Gastrocnemius medialis (tissue), 4 donors: Measurements from ENCODE around the gene SLC39A3. TPM values are rescaled to one million over a fixed set of nuclear protein-coding genes. Genes with fewer than 3 reads are reported as not detected.

Experiments
- ATAC-seq, 2 donors: fragments of 150-250 bp; one replicate each; pipeline ENCODE4 v1.9.1; 2016
- DNase-seq, 2 donors: peaks; one replicate each; pipeline ENCODE4 v3.0.0-alpha.2; 2019
- H3K27ac ChIP-seq, 4 donors: fragments of 200-600 bp; sonication (generic); 1 replicate in 1 of 4; 2 replicates in 3 of 4; pipeline ENCODE4 v1.5.1; 2016 to 2018; ENCODE audit warnings: mild to moderate bottlenecking in 2 of 4, moderate library complexity in 1 of 4
- H3K27me3 ChIP-seq, 3 donors: fragments of 200-600 bp; sonication (generic) in 2 of 3; 1 replicate in 1 of 3; 2 replicates in 2 of 3; pipeline versions ENCODE4 v1.5.1 to v1.6.0; 2016 to 2019; ENCODE audit warnings: mild to moderate bottlenecking in 1 of 3, moderate library complexity in 1 of 3
- H3K36me3 ChIP-seq, 2 donors: fragments of 200-600 bp; sonication (generic) in 1 of 2; one replicate each; pipeline ENCODE4 v1.5.1; 2017 to 2018
- H3K4me1 ChIP-seq, 2 donors: fragments of 200-600 bp; sonication (generic) in 1 of 2; one replicate each; pipeline ENCODE4 v1.5.1; 2016 to 2017; ENCODE audit warnings: mild to moderate bottlenecking in 2 of 2
- H3K4me3 ChIP-seq, 4 donors: fragments of 200-600 bp; sonication (generic) in 3 of 4; 1 replicate in 1 of 4; 2 replicates in 3 of 4; pipeline ENCODE4 v1.5.1; 2016 to 2019; ENCODE audit warnings: mild to moderate bottlenecking in 2 of 4
- H3K9me3 ChIP-seq, 3 donors: fragments of 200-600 bp; sonication (generic) in 2 of 3; 1 replicate in 1 of 3; 2 replicates in 2 of 3; pipeline ENCODE4 v1.5.1; 2016 to 2019
- POLR2A ChIP-seq, 2 donors: fragments of 450-650 bp; IDR thresholded peaks; one replicate each; pipeline ENCODE4 v1.6.1; 2017; ENCODE audit warnings: antibody characterized with exemption in 2 of 2, mild to moderate bottlenecking in 2 of 2, moderate library complexity in 2 of 2
- in situ Hi-C, 4 donors: fragments of 200-750 bp; cut with MboI; loops; one replicate each; pipeline versions ENCODE4 v1.15.0 to v1.8.0; 2017; ENCODE audit warnings: low sequenced_read_pairs in 4 of 4
- intact Hi-C: fragments of 100-400 bp; cut with DNase I; formaldehyde crosslinking; loops from one replicate; pipeline ENCODE4 v1.15.1; 2023; ENCODE audit warnings: low total_unique reads
- total RNA-seq, 4 donors: library from RNA; depleted of rRNA; stranded (reverse); fragments of >200 nt; gene quantifications; one replicate each; pipeline versions ENCODE4 v1.1.0 to v1.2.3, GENCODE V29; 2016
- TF ChIP-seq, protein P1 (sequence below), 5 experiments: fragments of 450-650 bp in 3 of 5; fragments of 200-600 bp in 2 of 5; sonication (generic) in 2 of 5; IDR thresholded peaks in 4 of 5; conservative IDR thresholded peaks in 1 of 5; 1 replicate in 4 of 5; 2 replicates in 1 of 5; pipeline ENCODE4 v1.5.1; 2016 to 2019; ENCODE audit warnings: antibody characterized with exemption in 5 of 5, mild to moderate bottlenecking in 3 of 5, moderate library complexity in 3 of 5

Gene SLC39A3
- total RNA-seq, 4 donors from 2014 or later = 23.1 to 60.9 (median 27.1) TPM

DNA sequence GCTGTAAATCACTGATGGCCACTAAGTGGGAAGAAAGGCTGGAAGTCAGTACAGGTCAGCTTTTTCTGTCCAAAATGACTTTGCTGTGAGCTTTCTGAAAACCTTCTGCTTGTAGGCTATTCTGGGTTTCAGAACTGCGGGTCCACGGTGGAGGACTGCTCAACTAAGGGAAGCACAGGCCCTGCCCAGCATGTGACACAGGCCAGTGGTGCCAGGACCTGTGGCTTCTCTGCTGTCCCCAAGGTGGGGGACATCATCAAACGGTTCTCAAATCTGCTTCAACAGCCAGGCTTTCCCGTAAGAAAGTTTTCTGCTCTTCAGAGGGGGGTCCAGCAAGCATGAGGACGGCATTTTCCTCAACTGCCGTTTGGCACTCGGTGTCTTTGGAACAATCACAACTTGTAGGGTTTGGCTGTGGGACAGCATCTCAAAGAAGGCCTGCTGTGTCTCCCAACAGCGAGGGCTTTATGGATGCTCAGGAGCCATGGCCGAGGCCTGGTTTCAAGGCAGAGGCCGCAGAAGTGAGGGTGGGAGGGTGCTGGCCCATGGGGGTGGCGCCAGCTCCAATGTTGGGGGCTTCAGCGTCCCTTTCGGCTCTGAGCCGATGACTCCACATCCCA, 39.4 kb upstream of the SLC39A3 start:
- peaks cover 63 to 78% of the 10 kb centered on the region in 2 donors for H3K4me1 ChIP-seq
- H3K27ac ChIP-seq = peak overlapping the region; percentile 41 to 84 (median 52)
- no peak for DNase-seq
- TF ChIP-seq, protein P1, sequence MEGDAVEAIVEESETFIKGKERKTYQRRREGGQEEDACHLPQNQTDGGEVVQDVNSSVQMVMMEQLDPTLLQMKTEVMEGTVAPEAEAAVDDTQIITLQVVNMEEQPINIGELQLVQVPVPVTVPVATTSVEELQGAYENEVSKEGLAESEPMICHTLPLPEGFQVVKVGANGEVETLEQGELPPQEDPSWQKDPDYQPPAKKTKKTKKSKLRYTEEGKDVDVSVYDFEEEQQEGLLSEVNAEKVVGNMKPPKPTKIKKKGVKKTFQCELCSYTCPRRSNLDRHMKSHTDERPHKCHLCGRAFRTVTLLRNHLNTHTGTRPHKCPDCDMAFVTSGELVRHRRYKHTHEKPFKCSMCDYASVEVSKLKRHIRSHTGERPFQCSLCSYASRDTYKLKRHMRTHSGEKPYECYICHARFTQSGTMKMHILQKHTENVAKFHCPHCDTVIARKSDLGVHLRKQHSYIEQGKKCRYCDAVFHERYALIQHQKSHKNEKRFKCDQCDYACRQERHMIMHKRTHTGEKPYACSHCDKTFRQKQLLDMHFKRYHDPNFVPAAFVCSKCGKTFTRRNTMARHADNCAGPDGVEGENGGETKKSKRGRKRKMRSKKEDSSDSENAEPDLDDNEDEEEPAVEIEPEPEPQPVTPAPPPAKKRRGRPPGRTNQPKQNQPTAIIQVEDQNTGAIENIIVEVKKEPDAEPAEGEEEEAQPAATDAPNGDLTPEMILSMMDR (IDR thresholded peaks at IDR 0.05 in 4 of 5, conservative IDR thresholded peaks at IDR 0.05 in 1 of 5) = no peak
- TF ChIP-seq POLR2A (IDR thresholded peaks at IDR 0.05) = no peak
- no peaks in the 10 kb centered on the region for H3K9me3 ChIP-seq
- in situ Hi-C loops (no loop called here), intact Hi-C loops (no loop called here)
- ATAC-seq = no peak
- H3K4me3 ChIP-seq = no peak overlapping the region
- no peaks in the 10 kb centered on the region for H3K27me3 ChIP-seq
- no peaks in the 10 kb centered on the region for H3K36me3 ChIP-seq

DNA sequence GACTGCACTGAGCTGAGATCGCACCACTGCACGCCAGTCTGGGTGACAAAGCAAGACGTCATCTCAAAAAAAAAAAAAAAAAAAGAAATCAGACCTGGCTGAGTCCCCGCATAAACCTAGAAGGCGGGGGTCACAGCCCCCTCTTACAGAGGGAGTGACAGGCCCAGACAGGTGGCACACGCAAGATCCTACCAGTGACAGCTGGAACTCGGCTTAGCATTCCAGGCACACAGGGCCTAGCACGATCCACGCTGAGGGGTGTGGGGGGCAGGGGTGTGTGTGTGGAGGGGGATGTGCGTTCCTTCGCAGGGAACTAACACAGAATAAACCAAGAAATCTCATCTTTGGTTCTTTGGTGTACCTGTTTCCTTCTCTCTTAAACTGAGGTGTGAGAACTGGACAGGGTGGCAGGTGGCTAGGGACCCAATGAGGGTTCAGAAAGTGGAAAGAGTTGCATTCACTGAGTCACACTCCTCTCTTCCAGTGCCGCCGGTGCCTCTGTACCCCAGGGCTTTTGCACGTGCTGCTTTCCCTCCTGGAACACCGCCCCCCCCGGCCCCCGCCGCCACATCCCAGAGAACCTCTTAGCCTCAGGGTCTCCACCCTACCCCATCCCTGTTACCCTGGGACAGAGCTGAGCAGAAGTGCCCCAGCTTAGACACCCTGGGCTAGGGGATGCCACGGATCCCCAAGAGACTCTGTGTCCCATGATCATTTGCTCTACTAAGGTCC, 38.3 kb upstream of the SLC39A3 start:
- TF ChIP-seq POLR2A (IDR thresholded peaks at IDR 0.05) = no peak
- TF ChIP-seq, protein P1 (IDR thresholded peaks at IDR 0.05 in 4 of 5, conservative IDR thresholded peaks at IDR 0.05 in 1 of 5) = no peak
- Histone ChIP-seq H3K4me3 (no peak overlapping the region), H3K36me3 (no peaks in the 10 kb centered on the region), H3K4me1 (peaks cover 58 to 75% of the 10 kb centered on the region in 2 donors), H3K9me3 (no peaks in the 10 kb centered on the region), H3K27me3 (no peaks in the 10 kb centered on the region), H3K27ac (peak overlapping the region in 3 of 4 donors; percentile 44 to 84 (median 60))
- ATAC-seq (no peak), DNase-seq (no peak)
- in situ Hi-C loops = no loop called here
- intact Hi-C loops = no loop called here

DNA sequence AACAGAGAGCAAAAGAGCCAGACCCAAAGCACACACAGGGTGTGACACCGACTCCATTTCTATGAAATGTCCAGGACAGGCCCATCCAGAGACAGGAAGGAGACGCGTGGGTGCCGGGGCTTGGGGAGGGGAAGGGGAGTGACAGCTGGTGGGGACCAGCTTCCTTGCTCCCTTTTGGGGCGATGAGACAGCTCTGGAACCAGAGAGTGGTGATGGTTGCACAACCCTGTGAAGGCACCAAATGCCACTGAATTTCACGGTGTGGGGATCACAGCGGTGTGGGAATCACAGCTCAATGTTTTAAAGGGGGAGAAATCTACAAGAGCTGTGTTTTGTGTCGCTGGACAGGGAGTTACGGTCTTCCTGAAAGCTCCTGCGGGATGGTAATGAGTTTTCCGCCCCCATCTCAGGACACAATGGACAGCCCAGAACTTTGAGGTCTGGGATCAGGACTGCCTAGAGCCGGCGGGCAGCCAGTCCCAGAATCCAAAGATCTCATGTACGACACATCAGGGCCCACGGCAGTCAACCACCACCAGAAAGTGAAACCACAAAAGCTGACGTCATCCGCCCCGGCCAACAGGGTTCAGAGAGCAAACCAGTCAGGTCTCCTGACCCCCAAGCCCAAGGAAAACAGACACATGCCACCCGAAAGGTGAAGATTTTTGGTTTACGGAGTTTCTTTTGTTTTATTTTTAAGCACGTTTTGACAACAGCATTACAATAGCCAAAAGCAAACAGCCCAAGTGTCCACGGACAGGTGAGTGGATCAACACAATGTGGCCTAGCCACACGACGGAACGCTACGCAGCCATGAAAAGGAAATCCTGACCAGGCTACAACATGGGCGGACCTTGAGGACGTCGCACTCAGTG, 36.0 kb upstream of the SLC39A3 start:
- Histone ChIP-seq H3K9me3 (no peaks in the 10 kb centered on the region), H3K27me3 (no peaks in the 10 kb centered on the region), H3K4me3 (peak overlapping the region; percentile 10 to 40 (median 32)), H3K27ac (peak overlapping the region; percentile 73 to 90 (median 80)), H3K4me1 (peaks cover 54 to 75% of the 10 kb centered on the region in 2 donors), H3K36me3 (no peaks in the 10 kb centered on the region)
- intact Hi-C loops = no loop called here
- TF ChIP-seq POLR2A (IDR thresholded peaks at IDR 0.05) = no peak
- TF ChIP-seq, protein P1 (IDR thresholded peaks at IDR 0.05 in 4 of 5, conservative IDR thresholded peaks at IDR 0.05 in 1 of 5) = no peak
- in situ Hi-C loops = no loop called here
- DNase-seq = peak in 1 of 2 donors; percentile 57
- peak; percentile 44 to 49 for ATAC-seq

DNA sequence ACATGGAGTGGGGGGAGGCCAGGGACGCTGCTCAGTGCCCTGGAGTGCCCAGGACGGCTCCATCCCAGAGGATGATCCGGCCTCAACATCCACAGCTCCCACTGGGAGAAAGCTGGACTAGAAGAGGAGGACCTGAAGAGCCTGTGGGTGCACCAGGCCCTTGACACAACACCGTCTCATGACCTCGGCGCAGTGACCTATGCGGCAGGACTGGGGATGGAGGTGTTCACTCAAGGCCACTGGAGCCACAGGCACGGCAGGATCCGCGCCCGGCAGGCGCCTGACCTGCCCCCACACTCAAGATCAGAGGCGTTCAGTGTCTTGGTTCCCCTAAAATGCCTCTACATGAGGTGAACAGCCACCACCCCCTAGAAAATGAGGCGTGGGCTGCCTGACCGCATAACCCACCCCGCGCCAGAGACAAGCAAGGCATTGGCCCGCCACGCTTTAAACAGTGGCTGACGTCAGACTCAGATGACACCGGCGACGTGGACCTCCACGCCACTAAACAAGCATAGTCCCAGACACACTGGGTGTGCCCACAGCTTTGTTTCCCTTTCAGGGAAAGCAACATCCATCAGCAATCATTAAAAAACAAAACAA, 35.2 kb upstream of the SLC39A3 start:
- TF ChIP-seq, protein P1 (IDR thresholded peaks at IDR 0.05 in 4 of 5, conservative IDR thresholded peaks at IDR 0.05 in 1 of 5) = no peak
- peak in 1 of 2 donors; percentile 8 for TF ChIP-seq POLR2A (IDR thresholded peaks at IDR 0.05)
- ATAC-seq = peak in 1 of 2 donors; percentile 4
- in situ Hi-C loops = no loop called here

More for the DNA sequence above, 35.2 kb upstream of the SLC39A3 start:
- no peaks in the 10 kb centered on the region for H3K9me3 ChIP-seq
- no peaks in the 10 kb centered on the region for H3K36me3 ChIP-seq
- intact Hi-C loops = no loop called here
- peak overlapping the region; percentile 73 to 90 (median 80) for H3K27ac ChIP-seq
- H3K4me3 ChIP-seq = peak overlapping the region; percentile 10 to 40 (median 32)
- DNase-seq = no peak
- peaks cover 53 to 76% of the 10 kb centered on the region in 2 donors for H3K4me1 ChIP-seq
- no peaks in the 10 kb centered on the region for H3K27me3 ChIP-seq
